Measurements from ENCODE around the gene VTI1A. TPM values are rescaled to one million over a fixed set of nuclear protein-coding genes. Genes with fewer than 3 reads are reported as not detected.

The VTI1A gene
- total and polyA plus RNA-seq, 2 of the 8 experiments (the other 6 are each of a cell fraction or from before 2014, with no cell fraction given) = 6.0 to 20.0 TPM

GRCh38 chr10:112741830-112742402, 294.9 kb downstream of the VTI1A start (continued):
- TF ChIP-seq RAD21 (IDR thresholded peaks at IDR 0.05 in 1 of 2, conservative IDR thresholded peaks at IDR 0.05 in 1 of 2; ENCODE audit: low read depth in 2 of 2, low read length in 2 of 2) = no peak
- no peak for TF ChIP-seq RXRA (IDR thresholded peaks at IDR 0.05; ENCODE audit: insufficient read depth, low read depth, low read length)
